ENCODE measurements around the gene ZC3H12A.
"Not testable (repeated sequence)": the region's sequence is repeated elsewhere in the genome, so short reads cannot be mapped to it uniquely, and the experiment has no call there.

ZC3H12A gene

GRCh38 chr1:37506740-37507139, 32.4 kb downstream of the ZC3H12A start:
- FAIRE-seq, result no peak

- peak; percentile 72 for FAIRE-seq
Observed at GRCh38 chr1:37509181-37509580, 34.8 kb downstream of the ZC3H12A start.

GRCh38 chr1:37513795-37514349, 39.5 kb downstream of the ZC3H12A start:
- FAIRE-seq, result no peak

- FAIRE-seq, result no peak
Observed at GRCh38 chr1:37514350-37515184, 40.2 kb downstream of the ZC3H12A start, which contains the start of gene MEAF6. MEAF6 (minus strand) TSS chr1:37514766; CDS start chr1:37514746, 20 bp downstream.

- no peak for FAIRE-seq
Observed at GRCh38 chr1:37515185-37516034, 41.0 kb downstream of the ZC3H12A start.

- FAIRE-seq, result no peak
Observed at GRCh38 chr1:37517569-37517968, 43.2 kb downstream of the ZC3H12A start.

- FAIRE-seq, result not testable (repeated sequence)
Observed at GRCh38 chr1:37518241-37518640, 43.9 kb downstream of the ZC3H12A start.

- FAIRE-seq, result not testable (repeated sequence)
Observed at GRCh38 chr1:37518929-37519328, 44.5 kb downstream of the ZC3H12A start.

GRCh38 chr1:37519613-37520012, 45.2 kb downstream of the ZC3H12A start:
- FAIRE-seq, result no peak

- FAIRE-seq, result not testable (repeated sequence)
Observed at GRCh38 chr1:37529888-37530287, 55.5 kb downstream of the ZC3H12A start.

GRCh38 chr1:37532418-37533156, 58.2 kb downstream of the ZC3H12A start:
- not testable (repeated sequence) for FAIRE-seq

- FAIRE-seq, result no peak
Observed at GRCh38 chr1:37533317-37534093, 59.1 kb downstream of the ZC3H12A start.

All from G401.6 (cell line).